Chondrocyte (in vitro differentiated cells): Measurements from ENCODE around the gene IRF2. TPM values are rescaled to one million over a fixed set of nuclear protein-coding genes. Genes with fewer than 3 reads are reported as not detected.
A peak's percentile ranks its signal among the peaks of the same experiment; 100 is the strongest.

Source experiments
- DNase-seq: peaks from one replicate; pipeline ENCODE4 v3.0.0; 2021; ENCODE audit warnings: mixed read lengths, low spot score
- H3K27ac Mint-ChIP-seq: one replicate; pipeline ENCODE4 v1.8.0; 2021; ENCODE audit warnings: mild to moderate bottlenecking, moderate library complexity, mixed read lengths; ENCODE audit not compliant: unreplicated experiment
- H3K27me3 Mint-ChIP-seq: 2 replicates; pipeline ENCODE4 v1.8.0; 2021; ENCODE audit warnings: low read depth, mixed read lengths
- H3K36me3 Mint-ChIP-seq: 2 replicates; pipeline ENCODE4 v1.8.0; 2021; ENCODE audit warnings: low read depth, mixed read lengths
- H3K4me1 Mint-ChIP-seq: 2 replicates; pipeline ENCODE4 v1.8.0; 2021; ENCODE audit warnings: low read depth, mild to moderate bottlenecking, mixed read lengths
- H3K4me3 Mint-ChIP-seq: one replicate; pipeline ENCODE4 v1.8.0; 2021; ENCODE audit warnings: mild to moderate bottlenecking, moderate library complexity, mixed read lengths; ENCODE audit not compliant: unreplicated experiment
- H3K9me3 Mint-ChIP-seq: 2 replicates; pipeline ENCODE4 v1.8.0; 2021; ENCODE audit warnings: low read depth, mixed read lengths
- CTCF ChIP-seq: fragments of 200-600 bp; sonication (generic); IDR thresholded peaks from 2 replicates; pipeline ENCODE4 v1.5.0; 2021; ENCODE audit warnings: antibody characterized with exemption, mild to moderate bottlenecking, moderate library complexity
- total RNA-seq: library from RNA; stranded (reverse); gene quantifications from 3 replicates; pipeline ENCODE4 v1.2.1, GENCODE V29; 2021

Gene IRF2
- total RNA-seq, 1 donor from 2014 or later: 13.2 TPM

- DNase-seq: no peak
- H3K4me3 Mint-ChIP-seq: no peak overlapping the region
- peaks cover 48% of the 10 kb centered on the region for H3K4me1 Mint-ChIP-seq
- H3K27me3 Mint-ChIP-seq: no peaks in the 10 kb centered on the region
- no peaks in the 10 kb centered on the region for H3K9me3 Mint-ChIP-seq
- no peak for TF ChIP-seq CTCF
- H3K36me3 Mint-ChIP-seq: no peaks in the 10 kb centered on the region
- H3K27ac Mint-ChIP-seq: no peak overlapping the region
Observed at GRCh38 chr4:184455299-184455698, 19.1 kb downstream of the IRF2 start.

- H3K4me1 Mint-ChIP-seq: peaks cover 59% of the 10 kb centered on the region
- no peak for DNase-seq
- H3K36me3 Mint-ChIP-seq: no peaks in the 10 kb centered on the region
- H3K9me3 Mint-ChIP-seq: no peaks in the 10 kb centered on the region
- H3K27me3 Mint-ChIP-seq: no peaks in the 10 kb centered on the region
- H3K27ac Mint-ChIP-seq: peak overlapping the region; percentile 94
- TF ChIP-seq CTCF: no peak
- H3K4me3 Mint-ChIP-seq: peak overlapping the region; percentile 43
Observed at GRCh38 chr4:184453365-184454160, 20.8 kb downstream of the IRF2 start.

GRCh38 chr4:184452740-184453139 is 21.6 kb downstream of the IRF2 start:
- Mint-ChIP-seq H3K4me3 (no peak overlapping the region), H3K4me1 (peaks cover 61% of the 10 kb centered on the region), H3K9me3 (no peaks in the 10 kb centered on the region), H3K36me3 (no peaks in the 10 kb centered on the region), H3K27me3 (no peaks in the 10 kb centered on the region), H3K27ac (peak overlapping the region; percentile 94)
- no peak for TF ChIP-seq CTCF
- DNase-seq: no peak

GRCh38 chr4:184451726-184452125 is 22.6 kb downstream of the IRF2 start:
- H3K27ac Mint-ChIP-seq: peak overlapping the region; percentile 22
- H3K4me1 Mint-ChIP-seq: peaks cover 64% of the 10 kb centered on the region
- no peaks in the 10 kb centered on the region for H3K27me3 Mint-ChIP-seq
- DNase-seq: no peak
- H3K9me3 Mint-ChIP-seq: no peaks in the 10 kb centered on the region
- H3K4me3 Mint-ChIP-seq: no peak overlapping the region
- no peak for TF ChIP-seq CTCF
- H3K36me3 Mint-ChIP-seq: no peaks in the 10 kb centered on the region

GRCh38 chr4:184450743-184451535 is 23.4 kb downstream of the IRF2 start:
- peaks cover 1% of the 10 kb centered on the region for H3K36me3 Mint-ChIP-seq
- no peaks in the 10 kb centered on the region for H3K9me3 Mint-ChIP-seq
- H3K27ac Mint-ChIP-seq: peak overlapping the region; percentile 36
- no peak for TF ChIP-seq CTCF
- no peak for DNase-seq
- no peaks in the 10 kb centered on the region for H3K27me3 Mint-ChIP-seq
- H3K4me1 Mint-ChIP-seq: peaks cover 64% of the 10 kb centered on the region
- no peak overlapping the region for H3K4me3 Mint-ChIP-seq
